Pons (tissue), 1 donor: Measurements from ENCODE around the gene PDE11A.

Experiments used
- DNase-seq: peaks from one replicate; pipeline ENCODE4 v3.0.0-alpha.2; 2016; ENCODE audit warnings: low spot score

The PDE11A gene

DNA sequence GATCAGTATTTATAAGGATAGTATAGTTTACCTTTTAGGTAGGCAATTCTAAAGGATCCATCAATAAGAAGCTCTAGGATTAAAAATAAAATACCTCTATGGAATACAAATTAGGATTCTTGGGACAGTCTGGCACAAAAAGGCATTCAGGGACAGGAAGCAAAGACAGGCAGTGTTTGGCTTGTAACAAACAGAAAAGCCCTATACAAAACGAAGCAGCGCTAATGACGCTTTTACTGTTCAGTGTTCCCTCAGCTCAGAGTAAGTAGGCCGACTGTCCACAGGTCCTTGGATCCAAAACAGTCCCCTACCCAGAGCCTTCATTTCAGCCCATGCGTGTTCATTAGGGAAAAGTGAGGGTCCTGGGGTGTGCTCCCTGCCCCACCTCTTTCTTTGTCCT, 443.7 kb downstream of the PDE11A start:
- peak; percentile 69 for DNase-seq

DNA sequence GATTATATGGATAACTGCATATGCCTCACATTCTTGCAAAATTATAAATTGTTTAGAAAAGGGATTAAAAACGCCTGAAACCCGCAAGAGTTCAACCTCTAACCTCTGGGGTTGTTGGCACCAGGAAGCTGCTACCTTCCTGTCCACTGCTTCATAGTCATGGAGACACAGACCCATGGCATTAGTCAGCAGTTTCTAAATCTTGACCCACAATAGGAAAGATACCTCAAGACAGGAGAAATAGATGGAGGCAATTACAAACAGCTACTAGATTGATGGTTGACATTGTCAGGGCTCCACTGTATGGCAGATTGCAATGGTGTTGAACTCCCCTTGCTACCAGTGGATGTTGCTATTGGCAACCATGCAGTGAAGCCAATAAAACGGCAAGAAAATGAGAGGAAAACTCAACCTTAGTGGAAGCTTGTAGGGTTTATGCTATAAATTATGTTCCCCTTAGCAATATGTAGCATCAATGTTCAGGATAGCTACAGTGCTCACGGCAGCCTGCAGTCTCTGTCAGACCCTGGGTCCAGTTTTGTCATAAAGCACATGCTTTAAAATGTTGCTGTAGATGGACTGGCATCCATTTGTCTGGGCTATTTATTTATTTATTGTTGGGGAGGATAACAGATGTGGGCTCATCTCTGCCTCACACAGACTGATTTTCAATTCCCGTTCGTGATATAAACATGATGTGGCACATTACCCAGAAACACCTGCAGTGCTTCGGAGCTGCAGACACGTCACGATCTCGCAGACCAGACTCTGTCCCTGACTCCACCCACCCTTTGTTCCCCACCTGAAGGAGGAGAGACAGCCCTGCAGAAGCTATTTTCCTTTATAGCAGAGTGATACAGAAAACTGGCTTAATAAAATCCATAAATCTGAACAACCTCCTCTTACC, 446.6 kb downstream of the PDE11A start:
- DNase-seq, result no peak

DNA sequence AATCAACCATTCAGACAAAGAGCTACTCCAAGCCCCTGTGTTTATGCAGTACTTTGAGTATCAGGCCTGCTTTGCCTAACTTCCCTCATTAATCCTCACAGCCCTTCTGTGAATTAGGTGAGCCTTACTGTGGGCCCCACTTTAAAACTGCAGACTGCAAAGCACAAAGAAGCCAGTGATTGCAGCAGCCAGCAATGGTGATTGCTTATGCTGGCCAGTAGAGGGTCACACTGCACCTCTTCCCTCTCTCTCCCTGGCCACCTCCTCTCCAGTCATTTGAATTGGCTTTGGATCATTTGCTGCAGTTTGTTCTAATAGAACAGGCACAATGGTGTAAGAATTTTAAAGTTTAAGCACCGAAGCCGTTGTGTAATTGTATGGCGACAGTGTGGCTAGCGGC, 450.1 kb downstream of the PDE11A start:
- peak; percentile 72 for DNase-seq

DNA sequence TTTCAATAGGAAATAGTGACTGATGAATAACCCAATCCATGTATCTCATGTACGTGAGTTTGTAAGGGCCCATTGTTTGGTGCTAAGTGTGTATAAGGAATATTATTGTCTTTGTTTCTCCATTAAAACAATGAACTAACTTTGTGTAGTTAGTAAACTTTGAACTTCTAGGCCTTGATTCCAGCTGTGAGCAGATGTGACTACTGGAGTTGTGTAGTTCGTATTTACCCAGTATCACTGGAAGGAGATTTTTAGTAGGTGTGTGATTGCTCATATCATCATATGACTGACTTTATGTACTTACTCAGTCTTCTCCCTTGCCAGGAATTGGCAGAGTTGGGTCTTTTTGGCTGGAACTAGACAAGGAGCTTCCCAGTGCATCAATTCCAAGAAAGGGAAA, 452.6 kb downstream of the PDE11A start:
- DNase-seq, result no peak

DNA sequence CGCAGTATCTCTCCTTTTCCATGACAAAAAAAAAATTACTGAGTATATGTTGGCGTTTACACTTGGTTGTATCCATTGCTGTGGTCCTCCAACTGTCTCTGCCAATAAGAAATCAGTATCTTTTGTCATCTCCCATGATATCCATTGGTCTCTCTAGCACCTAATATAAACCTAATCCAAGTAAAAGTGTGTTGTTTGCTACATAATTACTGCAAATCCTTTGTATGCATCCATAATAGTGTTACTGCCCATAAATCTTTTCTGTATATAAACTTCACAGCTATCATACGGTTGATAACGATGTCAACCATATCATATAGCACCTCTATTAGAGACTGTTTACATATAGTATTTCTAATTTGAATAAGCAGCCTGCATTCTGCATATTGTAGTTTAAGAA, 453.1 kb downstream of the PDE11A start:
- no peak for DNase-seq

DNA sequence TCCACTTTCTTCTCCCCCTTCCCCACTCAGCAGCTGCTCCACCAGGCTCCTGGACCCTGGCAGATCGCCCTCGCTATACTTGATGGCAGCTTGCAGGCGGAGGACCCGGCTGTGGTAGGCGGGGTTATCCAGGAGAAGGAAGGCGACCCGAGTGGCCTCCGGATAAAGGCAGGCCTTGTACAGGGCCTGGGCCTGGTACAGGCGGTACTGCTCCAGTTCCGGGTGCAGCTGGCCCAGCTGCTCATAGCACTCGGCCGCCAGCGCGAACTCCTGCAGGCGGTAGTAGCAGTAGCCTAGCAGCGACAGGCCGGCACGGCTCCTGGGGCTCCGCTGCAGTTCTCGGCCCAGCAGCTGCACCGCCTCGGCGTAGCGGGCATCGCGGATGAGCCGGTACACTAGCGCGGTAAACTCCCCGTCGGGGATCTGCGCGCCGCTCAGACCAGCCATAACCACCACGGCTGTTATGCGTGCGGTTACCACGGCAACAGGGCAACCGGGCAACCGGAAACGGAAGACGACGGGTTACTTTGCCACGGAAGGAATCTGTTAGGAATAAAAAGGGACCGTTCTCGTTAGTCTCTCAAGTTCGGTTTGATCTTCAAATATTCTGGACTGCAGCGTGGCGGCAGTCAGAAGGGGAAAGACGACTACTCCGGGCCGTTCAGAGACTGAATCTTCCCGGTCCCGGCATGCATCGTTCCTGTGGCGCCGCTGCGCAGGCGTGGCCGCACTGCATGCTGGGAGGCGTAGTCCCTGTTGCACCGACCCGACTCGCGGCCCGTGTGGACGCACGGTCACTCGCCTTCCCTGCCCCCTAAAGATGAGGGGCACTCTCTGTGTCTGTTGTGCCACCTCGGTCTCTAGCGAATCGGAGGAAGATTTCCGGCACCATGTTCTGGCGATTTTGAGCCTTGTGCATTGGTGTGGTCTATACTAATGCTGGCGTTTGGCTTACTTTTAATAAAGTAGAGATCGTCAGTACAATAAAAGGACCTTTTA, 454.0 kb downstream of the PDE11A start:
- DNase-seq, result peak; percentile 94

DNA sequence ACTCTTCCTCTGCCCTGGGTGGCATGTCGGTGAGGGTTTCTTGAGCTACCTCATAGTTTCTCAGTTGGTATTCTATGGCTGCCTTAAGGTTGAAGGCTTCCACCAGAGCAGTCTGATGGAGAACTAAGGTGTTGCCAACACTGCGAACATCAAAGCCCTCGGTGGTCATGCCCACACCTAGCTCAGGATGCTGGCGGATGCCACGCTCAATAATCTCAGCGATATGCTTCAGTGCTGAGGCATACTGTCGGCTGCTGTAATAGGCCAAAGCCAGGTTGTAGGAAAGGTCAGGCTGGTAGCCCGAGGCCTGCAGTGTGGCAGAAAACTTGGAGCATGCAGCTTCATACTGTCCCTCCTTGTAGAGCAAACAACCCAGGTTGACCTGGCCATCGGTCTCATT, 454.7 kb downstream of the PDE11A start:
- no peak for DNase-seq

DNA sequence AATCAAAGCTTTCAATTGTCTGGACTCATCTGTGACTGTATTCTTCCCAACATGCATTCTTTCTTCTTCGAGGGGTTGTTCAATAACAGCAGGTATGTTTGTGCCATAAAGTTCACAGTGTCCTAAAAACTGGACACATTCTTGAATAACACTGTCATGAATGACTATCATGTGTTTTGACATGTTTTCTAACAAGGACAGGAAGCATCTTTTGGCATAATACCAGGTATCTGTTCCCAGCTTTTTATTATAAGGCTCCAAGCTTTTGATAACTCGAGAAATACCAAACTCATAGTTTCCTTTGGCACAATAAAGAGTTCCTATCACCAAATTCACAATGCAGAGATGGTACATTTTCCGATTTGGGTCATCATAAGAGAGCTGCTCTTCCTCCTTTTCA, 455.8 kb downstream of the PDE11A start:
- DNase-seq, result no peak

DNA sequence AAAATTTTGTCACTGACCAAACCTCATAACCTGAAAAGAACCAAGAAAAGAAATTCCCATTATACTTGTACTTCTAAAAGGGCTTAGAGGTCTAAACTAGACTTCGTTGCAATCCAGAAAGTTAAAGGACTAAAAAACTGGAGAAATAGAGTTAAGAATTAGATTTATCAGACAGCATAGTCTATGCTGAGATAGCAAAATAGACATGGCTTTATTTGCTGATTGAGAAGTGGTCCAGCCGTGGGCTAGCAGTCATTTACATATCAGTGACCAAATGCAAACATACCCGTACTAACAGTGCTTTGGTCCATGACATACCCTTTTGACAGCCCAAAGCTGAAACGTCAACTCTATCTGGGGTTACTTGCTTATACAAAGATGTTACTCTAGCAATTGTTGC, 456.5 kb downstream of the PDE11A start:
- no peak for DNase-seq

DNA sequence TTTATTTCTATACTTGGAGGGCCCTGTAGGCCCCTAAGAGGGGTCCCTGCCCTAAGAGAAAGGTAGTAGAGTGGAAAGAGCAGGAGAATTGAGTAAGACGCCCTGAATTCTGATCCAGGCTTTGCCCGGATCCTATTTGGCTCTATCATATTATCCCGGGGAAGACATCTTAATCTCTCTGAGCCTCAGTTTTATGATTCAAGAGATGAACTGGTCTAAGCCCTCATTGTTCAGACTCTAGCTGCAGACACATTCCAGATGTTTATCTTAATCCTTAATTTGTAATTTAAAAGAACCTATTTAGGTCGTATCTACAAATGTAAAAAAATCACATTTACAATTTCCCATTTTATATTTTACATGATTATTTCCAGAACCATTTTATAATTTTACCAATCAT, 459.9 kb downstream of the PDE11A start:
- DNase-seq, result no peak

DNA sequence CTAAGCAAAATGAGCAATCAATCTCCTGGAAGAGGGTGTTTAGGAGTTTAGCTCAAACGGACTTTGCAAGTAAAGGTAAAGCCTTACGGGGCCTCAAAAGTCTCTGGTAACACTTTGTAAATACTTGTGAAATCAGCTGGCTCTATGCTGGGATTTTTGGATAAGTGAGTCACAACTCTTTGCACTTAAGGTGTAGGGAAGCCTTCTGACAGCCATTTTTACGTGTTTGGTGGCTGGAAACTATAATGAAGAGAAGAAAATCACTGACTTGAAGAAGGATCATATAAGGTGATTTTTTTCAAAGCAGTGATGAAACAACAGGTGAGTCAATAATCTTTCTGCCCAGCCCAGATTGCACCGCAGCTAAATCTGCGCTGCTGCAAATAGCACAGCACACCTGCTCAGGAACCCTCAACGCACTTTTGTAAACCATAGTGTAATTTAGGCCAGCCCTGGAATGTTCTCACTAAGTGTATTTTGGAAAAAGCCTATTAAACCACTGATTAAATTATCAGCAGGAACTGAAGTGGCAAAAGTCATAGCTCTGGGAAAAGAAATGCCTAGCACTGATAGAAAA, 461.2 kb downstream of the PDE11A start:
- no peak for DNase-seq

DNA sequence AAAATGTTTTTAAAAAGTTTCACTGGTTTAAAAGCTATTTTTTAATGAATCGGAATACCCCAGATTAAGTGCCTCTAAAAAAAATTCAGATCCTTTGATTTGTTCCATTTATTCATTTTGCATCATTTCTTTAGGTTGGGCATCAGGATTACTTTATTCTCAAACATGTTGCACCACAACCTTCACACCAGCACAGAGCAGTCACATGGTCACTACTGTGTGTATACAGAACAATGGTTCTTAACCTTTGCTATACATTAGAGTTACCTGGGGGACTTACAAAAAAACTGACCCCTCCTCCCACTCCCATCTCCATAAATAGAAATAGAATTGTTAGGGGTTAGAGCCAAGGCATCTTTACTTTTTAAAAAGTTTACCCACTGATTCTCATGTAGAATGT, 461.8 kb downstream of the PDE11A start:
- no peak for DNase-seq

DNA sequence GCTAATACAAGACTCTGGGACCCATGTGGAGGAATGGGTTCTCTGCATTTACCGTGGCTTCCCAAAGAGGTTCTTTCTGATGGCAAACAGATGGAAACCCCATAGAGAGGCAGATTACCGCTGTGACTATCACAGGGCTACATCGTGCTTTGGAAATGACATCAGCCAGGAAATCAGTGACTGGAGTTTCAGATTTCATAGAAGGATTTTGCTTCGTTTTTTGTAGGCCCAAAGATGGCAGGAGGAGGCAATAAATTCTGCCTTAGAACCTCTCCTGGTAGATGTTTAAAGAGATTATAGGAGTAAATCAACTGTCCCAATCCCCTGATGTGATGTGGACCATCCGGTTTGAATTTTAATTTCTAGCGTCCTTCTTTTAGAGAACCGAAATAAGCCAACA, 465.9 kb downstream of the PDE11A start:
- no peak for DNase-seq

DNA sequence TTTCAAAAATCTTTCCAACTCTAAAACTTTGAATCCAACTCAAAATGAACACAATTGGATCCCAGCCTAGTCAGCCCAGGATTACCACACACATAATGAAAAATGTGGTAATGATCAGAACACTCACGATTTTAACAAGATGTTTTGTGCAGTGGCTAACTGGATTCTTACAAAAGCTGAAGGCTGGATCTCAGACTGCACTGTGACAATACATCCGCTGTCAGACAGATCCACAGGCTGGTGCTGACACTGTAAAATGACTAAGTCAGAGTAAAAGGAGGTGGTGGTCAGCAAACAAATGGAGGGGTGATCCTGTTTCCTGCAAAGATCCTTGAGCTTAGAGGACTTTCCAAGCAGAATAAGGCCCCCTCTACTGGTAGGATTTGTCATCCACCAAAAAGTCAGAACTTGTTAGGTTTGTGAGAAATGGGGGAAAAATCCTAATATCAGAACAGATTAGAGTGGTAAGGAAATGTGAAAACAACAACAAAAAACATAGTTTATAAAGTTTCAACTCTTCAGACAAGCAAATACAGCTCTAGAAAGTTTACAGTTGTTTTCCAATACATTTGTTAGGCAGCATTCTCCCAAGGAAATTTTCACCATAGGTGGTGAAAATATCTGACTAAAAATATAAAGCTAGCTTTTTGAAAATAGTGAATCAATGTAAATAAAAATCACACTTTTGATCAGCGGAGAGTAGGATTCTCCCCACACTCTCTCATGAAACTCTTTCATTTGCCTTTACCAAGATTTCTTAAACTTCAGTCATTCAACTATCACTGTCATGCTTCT, 468.1 kb downstream of the PDE11A start:
- DNase-seq, result peak; percentile 86

DNA sequence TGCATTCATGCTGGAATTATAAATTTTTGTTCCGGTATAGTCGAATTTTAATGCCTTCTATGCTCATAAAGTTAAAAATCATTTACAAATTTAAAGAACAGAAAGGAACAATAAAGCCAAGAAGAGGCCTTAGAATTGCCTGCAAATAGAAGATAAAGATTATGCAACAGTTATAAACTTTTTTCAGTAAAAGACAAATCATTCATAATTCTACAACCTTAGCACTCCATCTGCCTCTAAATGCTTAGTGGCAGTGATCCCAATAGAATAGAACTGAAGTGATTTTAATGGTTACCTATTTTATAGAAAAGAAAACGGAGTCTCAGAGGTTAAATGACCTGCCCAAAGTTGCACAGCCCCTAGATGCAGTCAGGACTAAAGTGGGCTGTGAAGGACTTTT, 468.8 kb downstream of the PDE11A start:
- DNase-seq, result no peak

DNA sequence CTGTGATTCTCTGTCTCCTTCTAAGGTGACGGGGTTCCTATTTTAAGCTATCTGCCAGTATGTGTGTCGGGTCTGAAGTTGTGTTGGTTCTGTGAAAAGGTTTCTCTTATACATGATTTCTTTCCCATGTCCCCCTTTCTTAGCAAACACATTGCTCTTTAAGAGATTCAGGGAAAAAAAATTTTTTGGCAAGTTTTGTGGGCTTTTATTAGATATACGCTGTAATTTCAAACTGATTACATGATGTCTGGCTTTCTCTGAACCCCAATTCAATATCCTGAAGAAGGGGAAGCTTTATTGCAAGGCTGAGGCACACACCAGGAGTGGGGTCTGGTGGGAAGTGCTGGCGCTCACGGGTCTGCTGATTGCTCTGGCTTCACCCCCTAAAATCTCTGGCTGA, 469.4 kb downstream of the PDE11A start:
- no peak for DNase-seq

DNA sequence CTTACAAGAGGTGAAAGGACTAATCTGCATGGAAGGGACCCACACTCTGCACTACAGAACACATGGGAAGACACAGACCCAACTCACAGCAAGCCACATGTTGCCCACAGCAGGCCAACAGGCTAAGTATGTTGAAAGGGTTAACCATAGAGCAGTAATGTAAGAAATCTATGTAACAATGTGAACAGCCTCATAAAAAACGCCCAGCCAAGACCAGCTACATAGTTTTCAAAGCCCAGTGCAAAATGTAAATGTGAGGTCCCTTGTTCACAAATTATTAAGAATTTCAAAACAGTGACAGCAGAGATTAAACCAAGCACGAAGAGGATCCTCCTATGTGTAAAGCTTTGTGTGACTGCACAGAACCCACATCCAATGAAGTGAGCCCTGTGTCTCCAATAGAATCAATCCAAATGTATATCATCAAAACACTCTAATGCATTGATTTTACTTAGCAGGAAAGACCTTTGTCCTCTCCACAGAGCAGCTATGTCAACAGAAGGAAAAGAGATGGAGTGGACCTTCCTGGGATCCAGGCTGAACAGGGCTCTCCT, 469.9 kb downstream of the PDE11A start:
- DNase-seq, result no peak

DNA sequence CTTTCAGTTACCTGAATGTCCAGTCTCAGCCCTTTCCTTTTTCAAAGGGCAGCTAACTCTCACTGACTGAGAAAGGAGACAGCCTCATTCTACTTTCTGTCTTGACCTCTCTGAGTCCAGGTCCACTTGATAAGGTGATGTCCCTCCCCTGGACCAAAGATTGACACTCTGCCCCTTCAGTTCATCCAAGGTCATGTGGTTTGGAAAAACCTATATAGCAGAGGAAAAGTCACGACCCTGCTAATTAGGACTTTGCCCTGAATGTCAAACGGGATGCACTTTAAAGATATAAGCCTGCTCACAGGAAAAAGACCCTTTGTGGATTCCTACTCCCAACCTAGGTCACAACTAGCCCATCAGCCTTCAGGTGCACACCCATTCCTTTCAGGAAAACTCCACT, 471.7 kb downstream of the PDE11A start:
- DNase-seq, result no peak

DNA sequence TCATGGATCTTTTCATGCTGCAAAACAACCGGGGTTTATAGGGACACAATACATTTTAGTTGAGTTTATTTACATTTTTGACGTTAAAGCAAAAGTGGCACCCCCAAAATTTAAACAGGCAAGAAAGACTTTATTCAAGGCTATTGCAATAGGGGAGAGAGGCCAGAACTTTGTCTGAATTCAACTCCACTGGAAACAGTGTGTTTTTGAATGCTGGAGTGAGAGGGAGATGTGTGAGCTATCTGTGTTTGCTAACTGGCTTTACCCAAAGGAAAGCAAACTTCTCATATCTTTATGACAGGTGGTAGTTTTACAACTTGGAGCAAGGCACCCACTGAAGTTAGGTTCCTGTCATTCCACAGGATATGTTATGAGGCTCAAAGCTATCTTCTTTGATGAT, 472.6 kb downstream of the PDE11A start:
- no peak for DNase-seq

DNA sequence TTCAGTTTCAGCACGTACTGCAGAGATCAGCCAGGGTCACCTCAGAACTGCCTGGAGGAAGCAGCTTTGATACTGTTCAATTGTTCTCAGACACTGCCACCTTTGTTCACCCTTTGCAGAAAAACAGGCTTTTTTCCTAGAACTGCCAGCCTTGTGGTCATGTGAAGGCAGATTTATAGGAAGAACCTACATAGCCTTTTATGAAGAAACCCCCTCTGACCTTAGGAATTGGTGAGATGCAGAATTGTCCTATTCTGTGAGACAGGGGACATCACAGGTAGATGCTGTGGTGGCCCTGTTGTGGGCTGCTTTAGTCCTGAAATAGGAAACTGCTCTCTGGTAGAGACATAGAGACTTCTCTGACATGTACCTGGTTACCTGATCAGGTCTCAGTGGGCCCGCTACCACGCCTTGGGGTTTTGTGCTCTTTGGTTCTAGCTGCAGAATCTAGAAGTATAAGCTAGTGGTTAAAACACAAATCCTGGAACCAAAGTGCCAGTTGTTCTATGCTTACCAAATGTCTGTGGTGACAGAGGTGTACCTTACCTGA, 473.4 kb downstream of the PDE11A start:
- peak; percentile 93 for DNase-seq
